ENCODE data around the gene ATP8A2.
"Not testable (repeated sequence)": the region's sequence is repeated elsewhere in the genome, so short reads cannot be mapped to it uniquely, and the experiment has no call there.

ATP8A2 gene

GRCh38 chr13:25807562-25807961 lies 435.8 kb downstream of the ATP8A2 start:
- no peak for DNase-seq (ENCODE audit: low read depth)
- H3K4me3 ChIP-seq (ENCODE audit: low read depth, low read length): no peak overlapping the region

GRCh38 chr13:25811506-25811905 lies 439.7 kb downstream of the ATP8A2 start:
- no peak for DNase-seq (ENCODE audit: low read depth)
- no peak overlapping the region for H3K4me3 ChIP-seq (ENCODE audit: low read depth, low read length)

- H3K4me3 ChIP-seq (ENCODE audit: low read depth, low read length): no peak overlapping the region
- DNase-seq (ENCODE audit: low read depth): no peak
Observed at GRCh38 chr13:25816239-25816638, 444.5 kb downstream of the ATP8A2 start.

- no peak overlapping the region for H3K4me3 ChIP-seq (ENCODE audit: low read depth, low read length)
- DNase-seq (ENCODE audit: low read depth): no peak
Observed at GRCh38 chr13:25819856-25820530, 448.2 kb downstream of the ATP8A2 start.

GRCh38 chr13:25821776-25822175 lies 450.0 kb downstream of the ATP8A2 start:
- H3K4me3 ChIP-seq (ENCODE audit: low read depth, low read length): no peak overlapping the region
- DNase-seq (ENCODE audit: low read depth): no peak

- DNase-seq (ENCODE audit: low read depth): not testable (repeated sequence)
Observed at GRCh38 chr13:25827221-25827620, 455.4 kb downstream of the ATP8A2 start.

GRCh38 chr13:25827831-25828465 lies 456.2 kb downstream of the ATP8A2 start:
- H3K4me3 ChIP-seq (ENCODE audit: low read depth, low read length): no peak overlapping the region
- DNase-seq (ENCODE audit: low read depth): no peak

More at GRCh38 chr13:25827221-25827620, 455.4 kb downstream of the ATP8A2 start:
- H3K4me3 ChIP-seq (ENCODE audit: low read depth, low read length): not testable (repeated sequence)

GRCh38 chr13:25833761-25834160 lies 462.0 kb downstream of the ATP8A2 start:
- H3K4me3 ChIP-seq (ENCODE audit: low read depth, low read length): no peak overlapping the region
- DNase-seq (ENCODE audit: low read depth): no peak

- no peak for DNase-seq (ENCODE audit: low read depth)
Observed at GRCh38 chr13:25836574-25837336, 465.0 kb downstream of the ATP8A2 start.

GRCh38 chr13:25839371-25839770 lies 467.6 kb downstream of the ATP8A2 start:
- DNase-seq (ENCODE audit: low read depth): no peak
- H3K4me3 ChIP-seq (ENCODE audit: low read depth, low read length): no peak overlapping the region

More at GRCh38 chr13:25836574-25837336, 465.0 kb downstream of the ATP8A2 start:
- no peak overlapping the region for H3K4me3 ChIP-seq (ENCODE audit: low read depth, low read length)

GRCh38 chr13:25840261-25840660 lies 468.5 kb downstream of the ATP8A2 start:
- DNase-seq (ENCODE audit: low read depth): no peak

GRCh38 chr13:25840931-25841330 lies 469.2 kb downstream of the ATP8A2 start:
- no peak for DNase-seq (ENCODE audit: low read depth)
- H3K4me3 ChIP-seq (ENCODE audit: low read depth, low read length): no peak overlapping the region

More at GRCh38 chr13:25840261-25840660, 468.5 kb downstream of the ATP8A2 start:
- no peak overlapping the region for H3K4me3 ChIP-seq (ENCODE audit: low read depth, low read length)

- DNase-seq (ENCODE audit: low read depth): no peak
- H3K4me3 ChIP-seq (ENCODE audit: low read depth, low read length): no peak overlapping the region
Observed at GRCh38 chr13:25843692-25844091, 471.9 kb downstream of the ATP8A2 start.

GRCh38 chr13:25844559-25845434 lies 473.0 kb downstream of the ATP8A2 start:
- no peak for DNase-seq (ENCODE audit: low read depth)

GRCh38 chr13:25846222-25846984 lies 474.6 kb downstream of the ATP8A2 start:
- DNase-seq (ENCODE audit: low read depth): no peak
- no peak overlapping the region for H3K4me3 ChIP-seq (ENCODE audit: low read depth, low read length)

More at GRCh38 chr13:25844559-25845434, 473.0 kb downstream of the ATP8A2 start:
- no peak overlapping the region for H3K4me3 ChIP-seq (ENCODE audit: low read depth, low read length)

- no peak overlapping the region for H3K4me3 ChIP-seq (ENCODE audit: low read depth, low read length)
- DNase-seq (ENCODE audit: low read depth): no peak
Observed at GRCh38 chr13:25847145-25847544, 475.4 kb downstream of the ATP8A2 start.

GRCh38 chr13:25847635-25848626 lies 476.2 kb downstream of the ATP8A2 start:
- H3K4me3 ChIP-seq (ENCODE audit: low read depth, low read length): no peak overlapping the region
- DNase-seq (ENCODE audit: low read depth): no peak

Data from skeletal muscle cell (primary cell).